SK-N-MC (cell line): ENCODE measurements around the gene CDH4.

ENCODE experiments used
- DNase-seq: peaks from one replicate; pipeline ENCODE4 v3.0.0-alpha.2; 2011; ENCODE audit warnings: low read depth, low spot score
- H3K27ac ChIP-seq: fragments of 200-600 bp; sonication (generic); 2 replicates; pipeline ENCODE4 v1.5.1; 2016; ENCODE audit warnings: mixed run types
- H3K36me3 ChIP-seq: fragments of 200-600 bp; sonication (generic); 2 replicates; pipeline ENCODE4 v1.6.1; 2017; ENCODE audit warnings: antibody characterized with exemption, low read length, mixed read lengths; ENCODE audit not compliant: insufficient read depth
- H3K4me3 ChIP-seq: fragments of 200-600 bp; sonication (generic); 2 replicates; pipeline ENCODE4 v1.5.1; 2016
- H3K9ac ChIP-seq: fragments of 200-600 bp; sonication (generic); 2 replicates; pipeline ENCODE4 v1.8.0; 2017; ENCODE audit warnings: mixed run types, mixed read lengths; ENCODE audit not compliant: insufficient read length
- H3K9me3 ChIP-seq: fragments of 200-600 bp; sonication (generic); 2 replicates; pipeline ENCODE4 v1.6.1; 2017; ENCODE audit warnings: low read depth, mild to moderate bottlenecking, antibody characterized with exemption, low read length, moderate library complexity, mixed read lengths
- EZH2 ChIP-seq: fragments of 200-600 bp; sonication (generic); IDR thresholded peaks from one replicate; pipeline ENCODE4 v1.6.1; 2017; ENCODE audit warnings: antibody characterized with exemption
- FOXP2 ChIP-seq: optimal IDR thresholded peaks from 2 replicates; pipeline ENCODE3; 2011; ENCODE audit warnings: mild to moderate bottlenecking, moderate library complexity; ENCODE audit not compliant: insufficient read depth; ENCODE audit errors: extremely low read length, control extremely low read depth
- POLR2AphosphoS5 ChIP-seq: IDR thresholded peaks from 2 replicates; pipeline ENCODE4 v1.6.1; 2012; ENCODE audit warnings: mild to moderate bottlenecking, low read depth, low read length, borderline replicate concordance

Gene CDH4

GRCh38 chr20:61878478-61879302, 626.6 kb downstream of the CDH4 start:
- Histone ChIP-seq H3K4me3 (no peak overlapping the region), H3K9me3 (no peaks in the 10 kb centered on the region), H3K27ac (no peak overlapping the region), H3K9ac (no peak overlapping the region), H3K36me3 (no peaks in the 10 kb centered on the region)
- no peak for TF ChIP-seq POLR2AphosphoS5
- TF ChIP-seq FOXP2 = no peak
- no peak for TF ChIP-seq EZH2
- DNase-seq = no peak

- Histone ChIP-seq H3K4me3 (no peak overlapping the region), H3K9ac (no peak overlapping the region), H3K9me3 (no peaks in the 10 kb centered on the region), H3K27ac (no peak overlapping the region), H3K36me3 (no peaks in the 10 kb centered on the region)
- TF ChIP-seq EZH2 (no peak), POLR2AphosphoS5 (no peak), FOXP2 (no peak)
- no peak for DNase-seq
Observed at GRCh38 chr20:61879303-61879620, 627.2 kb downstream of the CDH4 start.

- TF ChIP-seq FOXP2 (no peak), POLR2AphosphoS5 (no peak), EZH2 (no peak)
- Histone ChIP-seq H3K27ac (no peak overlapping the region), H3K4me3 (no peak overlapping the region), H3K36me3 (no peaks in the 10 kb centered on the region), H3K9ac (no peak overlapping the region), H3K9me3 (no peaks in the 10 kb centered on the region)
- no peak for DNase-seq
Observed at GRCh38 chr20:61879694-61880093, 627.6 kb downstream of the CDH4 start.

GRCh38 chr20:61880706-61881105, 628.6 kb downstream of the CDH4 start:
- Histone ChIP-seq H3K4me3 (no peak overlapping the region), H3K9me3 (no peaks in the 10 kb centered on the region), H3K36me3 (no peaks in the 10 kb centered on the region), H3K27ac (no peak overlapping the region), H3K9ac (no peak overlapping the region)
- TF ChIP-seq POLR2AphosphoS5 (no peak), EZH2 (no peak), FOXP2 (no peak)
- no peak for DNase-seq

- Histone ChIP-seq H3K9me3 (no peaks in the 10 kb centered on the region), H3K36me3 (no peaks in the 10 kb centered on the region), H3K4me3 (no peak overlapping the region), H3K27ac (no peak overlapping the region), H3K9ac (no peak overlapping the region)
- DNase-seq = no peak
- TF ChIP-seq EZH2 (no peak), FOXP2 (no peak)
Observed at GRCh38 chr20:61881416-61881815, 629.4 kb downstream of the CDH4 start.

GRCh38 chr20:61881861-61882260, 629.8 kb downstream of the CDH4 start:
- Histone ChIP-seq H3K4me3 (no peak overlapping the region), H3K9me3 (no peaks in the 10 kb centered on the region), H3K27ac (no peak overlapping the region), H3K9ac (no peak overlapping the region), H3K36me3 (no peaks in the 10 kb centered on the region)
- DNase-seq = no peak
- no peak for TF ChIP-seq POLR2AphosphoS5
- TF ChIP-seq FOXP2 = no peak
- no peak for TF ChIP-seq EZH2

- H3K9me3 ChIP-seq = no peaks in the 10 kb centered on the region
- H3K4me3 ChIP-seq = no peak overlapping the region
- DNase-seq = no peak
- H3K9ac ChIP-seq = no peak overlapping the region
- no peak overlapping the region for H3K27ac ChIP-seq
- no peaks in the 10 kb centered on the region for H3K36me3 ChIP-seq
- TF ChIP-seq FOXP2 (no peak), POLR2AphosphoS5 (no peak), EZH2 (no peak)
Observed at GRCh38 chr20:61882716-61883615, 630.9 kb downstream of the CDH4 start.

GRCh38 chr20:61883857-61884393, 631.9 kb downstream of the CDH4 start:
- Histone ChIP-seq H3K9me3 (no peaks in the 10 kb centered on the region), H3K27ac (no peak overlapping the region), H3K4me3 (no peak overlapping the region), H3K36me3 (no peaks in the 10 kb centered on the region), H3K9ac (no peak overlapping the region)
- no peak for DNase-seq
- TF ChIP-seq POLR2AphosphoS5 (no peak), FOXP2 (no peak), EZH2 (no peak)
